Measurements from ENCODE around the gene SHC2.

SHC2 gene

DNA sequence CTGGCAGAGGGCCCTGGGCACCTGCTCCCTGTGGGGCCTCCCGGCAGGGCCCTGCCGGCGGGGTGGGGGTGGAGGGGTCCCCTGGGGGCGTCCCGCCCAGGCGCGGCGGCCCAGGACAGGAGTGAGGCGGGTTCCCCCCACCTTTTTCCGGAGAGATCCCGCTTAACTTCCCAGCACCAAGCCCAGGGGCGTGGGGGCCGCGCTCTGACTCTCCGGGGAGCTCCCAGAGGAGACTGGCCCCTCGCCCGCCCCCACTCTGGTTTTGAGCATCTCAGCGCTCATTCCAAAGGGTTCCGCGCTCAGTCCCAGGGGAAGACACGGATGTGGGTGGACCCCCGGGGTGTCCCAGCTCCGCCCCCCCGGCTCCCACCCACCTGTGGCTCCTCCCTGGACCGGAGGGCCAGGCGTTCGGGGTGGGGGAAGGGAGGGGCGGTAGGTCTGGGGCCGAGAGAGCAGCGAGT lies 52.4 kb downstream of the SHC2 start:
- H3K4me3 ChIP-seq (replicated peaks; ENCODE audit: low read depth, low read length), result peak overlapping the region; percentile 34
- no peak for DNase-seq (ENCODE audit: extremely low read depth, low read depth)
- TF ChIP-seq, protein P1, sequence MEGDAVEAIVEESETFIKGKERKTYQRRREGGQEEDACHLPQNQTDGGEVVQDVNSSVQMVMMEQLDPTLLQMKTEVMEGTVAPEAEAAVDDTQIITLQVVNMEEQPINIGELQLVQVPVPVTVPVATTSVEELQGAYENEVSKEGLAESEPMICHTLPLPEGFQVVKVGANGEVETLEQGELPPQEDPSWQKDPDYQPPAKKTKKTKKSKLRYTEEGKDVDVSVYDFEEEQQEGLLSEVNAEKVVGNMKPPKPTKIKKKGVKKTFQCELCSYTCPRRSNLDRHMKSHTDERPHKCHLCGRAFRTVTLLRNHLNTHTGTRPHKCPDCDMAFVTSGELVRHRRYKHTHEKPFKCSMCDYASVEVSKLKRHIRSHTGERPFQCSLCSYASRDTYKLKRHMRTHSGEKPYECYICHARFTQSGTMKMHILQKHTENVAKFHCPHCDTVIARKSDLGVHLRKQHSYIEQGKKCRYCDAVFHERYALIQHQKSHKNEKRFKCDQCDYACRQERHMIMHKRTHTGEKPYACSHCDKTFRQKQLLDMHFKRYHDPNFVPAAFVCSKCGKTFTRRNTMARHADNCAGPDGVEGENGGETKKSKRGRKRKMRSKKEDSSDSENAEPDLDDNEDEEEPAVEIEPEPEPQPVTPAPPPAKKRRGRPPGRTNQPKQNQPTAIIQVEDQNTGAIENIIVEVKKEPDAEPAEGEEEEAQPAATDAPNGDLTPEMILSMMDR (IDR thresholded peaks at IDR 0.05; ENCODE audit: low read depth, low read length, missing control alignments), result no peak

DNA sequence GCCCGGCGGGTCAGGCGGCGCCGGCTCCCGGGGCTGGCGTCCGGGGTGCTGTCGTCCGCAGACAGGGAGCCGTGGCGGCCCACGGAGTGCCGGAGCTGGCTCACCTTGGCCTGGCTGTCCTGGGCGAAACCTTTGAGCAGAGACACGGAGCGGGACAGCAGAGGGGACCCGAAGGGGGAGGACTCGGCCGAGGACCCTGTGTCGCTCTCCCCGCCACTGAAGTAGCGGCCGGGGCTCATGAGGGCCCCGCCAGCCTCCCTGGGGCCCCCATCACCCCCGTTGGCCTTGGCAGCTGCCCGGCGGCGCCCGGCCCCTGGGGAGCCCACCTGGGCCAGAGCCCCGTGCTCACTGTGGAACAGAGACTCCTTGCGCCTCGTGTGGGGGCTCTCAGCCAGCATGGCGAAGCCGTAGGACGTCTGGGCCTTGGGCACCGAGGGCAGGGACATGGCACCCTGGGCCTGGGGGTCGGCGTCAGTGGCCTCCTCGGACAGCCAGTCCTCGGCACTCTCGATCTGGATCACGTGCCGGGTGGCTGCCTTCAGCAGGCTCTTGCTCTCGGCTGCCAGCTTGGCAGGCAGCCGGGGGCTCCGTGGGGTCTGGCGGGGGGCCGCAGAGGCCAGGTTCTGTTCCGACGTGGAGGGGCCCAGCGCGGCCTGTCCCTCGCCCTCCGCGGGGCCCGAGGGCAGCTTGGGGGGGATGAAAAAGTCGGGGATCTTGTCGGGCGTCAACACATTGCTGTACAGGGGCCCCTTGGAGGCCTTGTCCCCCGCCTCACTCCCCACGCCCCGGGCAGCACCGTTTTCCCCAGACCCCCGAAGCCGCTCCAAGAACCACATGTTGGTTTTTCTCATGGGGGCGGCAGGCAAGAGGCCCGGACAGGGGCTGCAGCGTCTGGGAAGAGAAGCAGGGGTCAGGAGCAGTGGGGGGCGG lies 53.1 kb downstream of the SHC2 start:
- TF ChIP-seq, protein P1 (IDR thresholded peaks at IDR 0.05; ENCODE audit: low read depth, low read length, missing control alignments), result no peak
- no peak for DNase-seq (ENCODE audit: extremely low read depth, low read depth)
- no peak overlapping the region for H3K4me3 ChIP-seq (replicated peaks; ENCODE audit: low read depth, low read length)

DNA sequence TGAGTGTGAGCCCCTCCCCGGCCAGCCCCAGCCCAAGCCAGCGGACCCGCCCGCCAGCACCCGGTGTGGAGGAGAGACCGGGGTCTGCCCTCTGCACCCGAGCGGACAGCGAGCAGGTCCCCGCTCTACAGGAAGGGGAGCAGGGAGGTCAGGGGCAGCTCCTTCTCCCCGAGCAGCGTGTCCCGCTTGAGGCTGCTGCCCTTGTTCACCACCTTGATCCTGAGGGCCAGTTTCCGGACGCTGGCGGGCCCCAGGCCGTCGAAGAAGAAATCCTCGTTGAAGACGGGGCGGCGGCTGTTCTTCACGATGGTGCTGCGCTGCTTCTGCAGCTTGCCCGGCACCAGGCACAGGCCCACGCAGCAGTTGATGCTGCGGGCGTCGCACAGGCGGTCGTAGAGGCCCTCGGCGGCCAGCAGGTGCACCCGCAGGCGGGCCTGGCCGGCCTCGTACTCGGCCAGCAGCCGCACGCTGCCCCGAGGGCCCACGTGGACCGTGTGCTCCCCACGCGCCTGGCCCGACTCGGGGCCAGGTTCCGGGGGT lies 53.8 kb downstream of the SHC2 start:
- no peak overlapping the region for H3K4me3 ChIP-seq (replicated peaks; ENCODE audit: low read depth, low read length)
- no peak for DNase-seq (ENCODE audit: extremely low read depth, low read depth)

DNA sequence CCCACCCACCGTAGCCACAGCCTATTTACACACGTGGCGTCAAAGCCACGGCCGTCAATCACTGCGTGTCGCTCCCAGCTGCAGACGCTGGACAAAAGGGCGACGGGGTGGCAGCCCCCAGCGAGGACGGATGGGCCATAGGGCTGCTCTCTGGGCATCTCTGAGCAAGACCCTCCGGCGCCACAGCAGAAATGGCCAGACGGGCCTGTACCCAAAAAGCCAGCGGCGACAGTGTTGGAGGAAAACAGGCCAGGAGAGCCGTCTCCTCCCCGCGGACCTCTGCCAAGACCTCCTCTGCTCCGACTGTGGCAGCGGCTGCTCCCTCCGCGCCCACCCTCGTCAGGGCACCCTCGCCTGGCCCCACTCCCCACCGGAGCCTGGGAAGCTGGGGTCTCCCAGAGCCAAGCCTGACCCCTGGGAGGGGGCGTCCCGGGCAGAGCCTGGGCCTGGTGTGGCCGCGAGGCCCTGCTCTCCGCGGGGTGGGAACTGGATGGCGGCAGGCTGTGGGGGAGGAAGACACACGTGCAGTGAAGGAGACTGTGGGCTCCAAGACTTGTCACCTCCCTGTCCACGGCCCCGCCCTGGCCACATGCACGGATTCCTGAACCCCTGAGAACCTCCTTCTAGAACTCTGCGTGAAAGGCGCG lies 54.6 kb downstream of the SHC2 start:
- no peak overlapping the region for H3K4me3 ChIP-seq (replicated peaks; ENCODE audit: low read depth, low read length)
- no peak for DNase-seq (ENCODE audit: extremely low read depth, low read depth)
- TF ChIP-seq, protein P1 (IDR thresholded peaks at IDR 0.05; ENCODE audit: low read depth, low read length, missing control alignments), result no peak

More for the DNA sequence above, 53.8 kb downstream of the SHC2 start:
- TF ChIP-seq, protein P1 (IDR thresholded peaks at IDR 0.05; ENCODE audit: low read depth, low read length, missing control alignments), result no peak

DNA sequence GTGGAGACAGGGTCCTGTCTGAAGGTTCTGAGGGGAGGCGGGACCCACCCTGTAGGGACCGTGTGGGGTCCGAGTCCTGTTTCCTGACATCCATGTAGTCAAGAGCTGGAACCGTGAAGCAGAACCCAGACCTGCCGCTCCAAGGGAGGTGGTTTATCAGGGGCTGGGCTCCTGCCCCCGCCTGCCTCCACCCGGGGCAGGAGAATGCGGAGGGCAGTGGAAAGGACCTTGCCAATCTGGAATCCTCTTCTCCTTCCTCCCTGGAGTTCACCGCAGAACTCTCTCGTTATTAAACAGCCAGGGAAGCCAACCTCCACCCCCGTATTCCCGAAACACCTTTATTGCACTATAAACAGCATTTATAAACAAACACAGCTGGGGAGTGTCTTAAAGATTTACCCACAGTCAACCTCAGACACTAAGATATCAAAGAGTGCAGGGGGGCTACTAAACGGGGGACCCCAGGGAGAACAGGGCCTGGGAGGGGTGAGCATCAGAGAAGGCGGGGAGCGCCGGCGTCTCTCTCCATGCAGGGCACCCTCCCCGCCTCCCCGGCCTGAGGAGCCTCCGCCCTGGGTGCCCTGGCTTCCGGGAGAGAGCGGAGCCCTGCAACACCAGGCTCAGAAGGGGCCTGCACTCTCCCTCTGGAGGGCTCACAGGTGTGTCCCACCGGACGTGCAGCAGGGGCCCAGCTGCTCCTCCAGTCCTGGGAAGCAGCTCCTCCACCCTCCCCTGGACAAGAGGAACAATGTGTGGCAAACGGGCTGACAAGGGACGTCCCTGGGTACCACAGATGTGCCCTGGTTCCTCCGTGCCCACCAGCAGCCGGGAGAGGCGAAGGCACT lies 55.5 kb downstream of the SHC2 start:
- TF ChIP-seq, protein P1 (IDR thresholded peaks at IDR 0.05; ENCODE audit: low read depth, low read length, missing control alignments), result no peak
- no peak for DNase-seq (ENCODE audit: extremely low read depth, low read depth)
- no peak overlapping the region for H3K4me3 ChIP-seq (replicated peaks; ENCODE audit: low read depth, low read length)
